H1 (cell line): Measurements from ENCODE around the gene ACTG1.

Source experiments
- CEBPB ChIP-seq: IDR thresholded peaks from 2 replicates; pipeline ENCODE4 v1.6.1; 2012; ENCODE audit warnings: low read depth, low read length
- CTCF ChIP-seq, 3 experiments: IDR thresholded peaks; 1 replicate in 2 of 3; 2 replicates in 1 of 3; pipeline versions ENCODE4 v1.5.1 to v1.6.1; 2011; ENCODE audit warnings: low read length in 3 of 3, mild to moderate bottlenecking in 3 of 3, inconsistent platforms in 2 of 3, low read depth in 1 of 3, moderate library complexity in 1 of 3; ENCODE audit not compliant: insufficient read depth in 1 of 3; ENCODE audit errors: control extremely low read depth in 1 of 3
- E2F6 ChIP-seq: IDR thresholded peaks from 2 replicates; pipeline ENCODE4 v1.6.1; 2012; ENCODE audit warnings: inconsistent platforms
- EP300 ChIP-seq, 2 experiments: IDR thresholded peaks; 1 replicate in 1 of 2; 2 replicates in 1 of 2; pipeline ENCODE4 v1.6.1; 2011 to 2012; ENCODE audit warnings: low read depth in 2 of 2, low read length in 2 of 2, mild to moderate bottlenecking in 2 of 2, borderline replicate concordance in 1 of 2, inconsistent platforms in 1 of 2, moderate library complexity in 1 of 2
- EZH2 ChIP-seq: fragments of 200-600 bp; sonication (generic); IDR thresholded peaks from 2 replicates; pipeline ENCODE4 v1.7.1; 2012; ENCODE audit warnings: low read depth, mild to moderate bottlenecking, moderate library complexity, low read length, inconsistent platforms; ENCODE audit not compliant: severe bottlenecking
- JUN ChIP-seq: IDR thresholded peaks from 2 replicates; pipeline ENCODE4 v1.6.1; 2011; ENCODE audit warnings: low read depth, mild to moderate bottlenecking, improper control_type of control experiment, low read length
- MAX ChIP-seq: IDR thresholded peaks from 2 replicates; pipeline ENCODE4 v1.6.1; 2012; ENCODE audit warnings: inconsistent platforms
- POLR2A ChIP-seq, 2 experiments: IDR thresholded peaks; 1 replicate in 1 of 2; 2 replicates in 1 of 2; pipeline ENCODE4 v1.6.1; 2011; ENCODE audit warnings: low read depth in 2 of 2, low read length in 2 of 2, mild to moderate bottlenecking in 2 of 2; ENCODE audit errors: control extremely low read depth in 1 of 2
- POLR2AphosphoS5 ChIP-seq: IDR thresholded peaks from 2 replicates; pipeline ENCODE4 v1.6.1; 2011; ENCODE audit warnings: low read depth, low read length
- RNF2 ChIP-seq: fragments of 200-900, 300-1000 bp; sonication (generic); IDR thresholded peaks from 2 replicates; pipeline ENCODE4 v1.7.1; 2016; ENCODE audit warnings: borderline replicate concordance, low read depth, mild to moderate bottlenecking, antibody characterized with exemption, low read length; ENCODE audit not compliant: poor library complexity, severe bottlenecking; ENCODE audit errors: missing control alignments
- SIX5 ChIP-seq: IDR thresholded peaks from 2 replicates; pipeline ENCODE4 v1.6.1; 2011; ENCODE audit warnings: mild to moderate bottlenecking, low read depth, low read length
- SP1 ChIP-seq: IDR thresholded peaks from 2 replicates; pipeline ENCODE4 v1.6.1; 2011; ENCODE audit warnings: low read depth, low read length
- SRF ChIP-seq: IDR thresholded peaks from 2 replicates; pipeline ENCODE4 v1.6.1; 2011; ENCODE audit warnings: mild to moderate bottlenecking, low read depth, low read length, moderate library complexity
- TCF12 ChIP-seq: IDR thresholded peaks from 2 replicates; pipeline ENCODE4 v1.6.1; 2011; ENCODE audit warnings: low read depth, mild to moderate bottlenecking, low read length

DNA sequence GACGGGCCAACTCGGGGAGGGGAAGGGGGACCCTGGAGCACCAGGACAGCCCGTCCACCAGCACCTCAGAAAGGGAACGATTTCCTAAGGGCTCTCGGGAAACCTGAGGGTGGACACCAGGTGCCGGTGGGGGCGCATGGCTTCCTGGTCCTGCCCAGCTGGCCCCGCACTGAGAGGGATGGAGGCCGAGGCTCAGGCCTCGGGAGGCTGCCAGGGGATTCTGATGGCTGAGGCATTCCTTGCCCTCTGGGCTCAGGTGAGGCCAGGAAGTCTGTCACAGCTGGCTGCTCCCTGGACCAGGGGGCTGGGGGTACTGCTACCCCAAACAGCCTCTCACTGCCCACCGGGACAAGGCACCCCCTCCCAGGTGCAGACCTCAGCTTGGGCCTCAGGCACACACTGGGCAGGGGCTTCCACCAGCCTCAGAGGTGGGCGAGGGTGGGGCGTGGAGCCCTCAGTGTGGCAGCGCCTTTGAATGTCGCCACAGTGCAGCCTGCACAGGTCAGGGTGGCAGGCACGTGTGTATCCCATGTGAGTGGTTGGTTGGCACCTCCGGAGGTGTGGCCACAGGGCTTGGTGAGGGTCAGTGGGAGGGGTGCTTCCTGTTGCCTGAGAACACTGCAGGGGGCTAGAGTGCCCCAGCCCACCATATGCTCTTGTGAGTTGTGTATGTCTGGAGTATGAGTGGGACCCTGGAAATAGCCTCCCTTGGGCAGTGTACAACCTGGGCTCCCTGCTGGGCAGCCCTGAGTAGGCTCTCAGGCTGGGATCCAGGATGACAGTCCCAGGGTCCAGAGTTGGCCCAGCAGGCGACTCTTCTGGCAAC is 11.7 kb upstream of the ACTG1 start:
- no peak for TF ChIP-seq TCF12
- TF ChIP-seq EZH2, result no peak
- no peak for TF ChIP-seq POLR2AphosphoS5
- no peak for TF ChIP-seq SRF
- TF ChIP-seq POLR2A (IDR thresholded peaks at IDR 0.05; ENCODE audit: control extremely low read depth in 1 of 2, low read depth in 2 of 2, low read length in 2 of 2), result no peak
- TF ChIP-seq RNF2, result no peak
- TF ChIP-seq CTCF (IDR thresholded peaks at IDR 0.05; ENCODE audit: control extremely low read depth in 1 of 3, insufficient read depth in 1 of 3, low read depth in 1 of 3, low read length in 3 of 3), result no peak
- TF ChIP-seq MAX, result no peak
- TF ChIP-seq SIX5, result no peak
- no peak for TF ChIP-seq E2F6
- no peak for TF ChIP-seq CEBPB
- no peak for TF ChIP-seq JUN
- no peak for TF ChIP-seq EP300 (IDR thresholded peaks at IDR 0.05; ENCODE audit: borderline replicate concordance in 1 of 2, low read depth in 2 of 2, low read length in 2 of 2)
- no peak for TF ChIP-seq SP1
